ENCODE measurements around the gene LYPLAL1. TPM values are rescaled to one million over a fixed set of nuclear protein-coding genes. Genes with fewer than 3 reads are reported as not detected.
A peak's percentile ranks its signal among the peaks of the same experiment; 100 is the strongest.

The LYPLAL1 gene
- total RNA-seq (2016; rRNA removed; fragmentation: Illumina TruSeq; extraction: Trizol) (29.1 and 31.6 TPM in 2 replicates), polyA plus RNA-seq (2011; rRNA removed) (15.2 and 17.0 TPM in 2 replicates), polyA minus RNA-seq (2011; rRNA and poly(A)+ RNA removed; ENCODE audit: low replicate concordance) (2.5 and 6.1 TPM in 2 replicates), Bru-seq, nascent RNA (percentile 91 among the genes with signal in this experiment), BruChase-seq, experiment 1, labeled RNA remaining after a 6-hour chase (percentile 69 among the genes with signal in this experiment), BruChase-seq, experiment 2, labeled RNA remaining after a 2-hour chase (percentile 89 among the genes with signal in this experiment)
- total RNA-seq (2016; cell fraction: cytosol; rRNA removed; fragmentation: Illumina TruSeq; extraction: Trizol; ENCODE audit: low read depth): 106 and 118 TPM in 2 replicates
- total RNA-seq (2016; cell fraction: insoluble cytoplasmic fraction; rRNA removed; fragmentation: Illumina TruSeq; extraction: Trizol): 34.1 and 38.8 TPM in 2 replicates
- total RNA-seq (2016; cell fraction: membrane; rRNA removed; fragmentation: Illumina TruSeq; extraction: Trizol): 39.0 and 45.7 TPM in 2 replicates
- total RNA-seq (2016; cell fraction: nucleus; rRNA removed; fragmentation: Illumina TruSeq; extraction: Trizol): 29.4 and 33.0 TPM in 2 replicates
- polyA plus RNA-seq (2011; cell fraction: cytosol; rRNA removed): 3.0 and 4.8 TPM in 2 replicates
- 10.8 and 11.8 TPM in 2 replicates for polyA plus RNA-seq (2011; cell fraction: nucleus; rRNA removed)
- polyA plus RNA-seq (2012): 16.4 and 30.2 TPM in 2 replicates
- 3.7 and 3.8 TPM in 2 replicates for polyA plus RNA-seq (2016; cell fraction: cytosol; fragmentation: Illumina TruSeq; extraction: Trizol; ENCODE audit: low read depth)
- polyA plus RNA-seq (2016; cell fraction: insoluble cytoplasmic fraction; fragmentation: Illumina TruSeq; extraction: Trizol; ENCODE audit: low read depth): 29.2 and 32.0 TPM in 2 replicates
- 6.1 and 7.5 TPM in 2 replicates for polyA plus RNA-seq (2016; cell fraction: membrane; fragmentation: Illumina TruSeq; extraction: Trizol; ENCODE audit: low read depth)
- 29.2 and 29.7 TPM in 2 replicates for polyA plus RNA-seq (2016; cell fraction: nucleus; fragmentation: Illumina TruSeq; extraction: Trizol; ENCODE audit: insufficient read depth, low read depth)
- polyA minus RNA-seq (2011; cell fraction: cytosol; rRNA and poly(A)+ RNA removed): 10.2 and 17.9 TPM in 2 replicates
- polyA minus RNA-seq (2011; cell fraction: nucleus; rRNA and poly(A)+ RNA removed): 88.0 and 131 TPM in 2 replicates
- long read RNA-seq, experiment 1, transcript LYPLAL1-202 (5 exons, 1,898 nt): major isoform, 13 of 25 reads
- long read RNA-seq, experiment 1, partial matches to known transcripts: 1 of 25 reads
- long read RNA-seq, experiment 1, other reads (novel, unspliced or antisense): 0 of 25 reads
- long read RNA-seq, experiment 2, transcript LYPLAL1-201 (5 exons, 1,819 nt): minor isoform, 5 of 38 reads
- long read RNA-seq, experiment 2, transcript LYPLAL1-202 (5 exons, 1,898 nt): major isoform, 18 of 38 reads
- long read RNA-seq, experiment 2, partial matches to known transcripts: 1 of 38 reads
- long read RNA-seq, experiment 2, other reads (novel, unspliced or antisense): 8 of 38 reads

GRCh38 chr1:219173758-219174459 lies at the start of gene LYPLAL1:
Gene LYPLAL1, plus strand, starts transcription at chr1:219173878. Its CDS starts 13 bp downstream, at chr1:219173891.
- ATAC-seq (peak; percentile 95), DNase-seq (ENCODE audit: low spot score) (peak; percentile 74), FAIRE-seq (peak; percentile 75)
- H3K9ac ChIP-seq (ENCODE audit: insufficient read depth, low read depth, low read length): peak within 1 kb of the TSS; percentile 90
- H4K20me1 ChIP-seq (ENCODE audit: insufficient read depth, low read length): no peaks in the 10 kb centered on the region
- no TSS peak for BruUV-seq (replicated peaks)
- H3K4me1 ChIP-seq (ENCODE audit: insufficient read depth, low read length): peaks cover 71% of the 10 kb centered on the region
- CTCF ChIA-PET (ENCODE audit: low intra/inter-chr PET ratio, low total read pairs): no interaction called here
- H3K9me3 ChIP-seq (ENCODE audit: low read length): no peaks in the 10 kb centered on the region
- no peaks in the 10 kb centered on the region; a peak in 1 of 5 replicates for H3K27me3 ChIP-seq (ENCODE audit: control insufficient read depth in 1 of 2, insufficient read depth in 2 of 2, low read length in 2 of 2)
- WGBS (ENCODE audit: low lambda C conversion rate): 5% methylated on average over 4 of the region's 48 CpGs
- H3K4me2 ChIP-seq (ENCODE audit: low read depth, low read length): peak within 1 kb of the TSS; percentile 80
- intact Hi-C loops (cut with micrococcal nuclease; ENCODE audit: unreplicated experiment): loop anchor here (10.0 kb wide), 1 partner anchor 141 kb away; no protein-coding TSS in a partner anchor
- peak within 1 kb of the TSS; percentile 79 to 88 (median 84) for H3K4me3 ChIP-seq (replicated peaks in 1 of 3; ENCODE audit: insufficient read depth in 1 of 3, low read depth in 2 of 3, low read length in 3 of 3)
- H3K27ac ChIP-seq (ENCODE audit: extremely low read length, insufficient read depth, low read length): peak within 1 kb of the TSS; percentile 81
- POLR2A ChIA-PET: interaction anchor here (0.8 to 3.8 kb wide), 12 partner anchors 13 to 240 kb away, joined by 3 to 29 read pairs (median 4); no protein-coding TSS in a partner anchor
- in situ Hi-C loops (cut with HindIII; ENCODE audit: extremely low pct_ligation_motif_present, low pct_unique_long_range_greater_than_20kb): loop anchor here (10.0 kb wide), 1 partner anchor 141 kb away; no protein-coding TSS in a partner anchor
- H3K36me3 ChIP-seq (replicated peaks in 1 of 2; ENCODE audit: control insufficient read depth in 1 of 2, insufficient read depth in 2 of 2, low read length in 2 of 2): no peaks in the 10 kb centered on the region; a peak in 2 of 5 replicates
- peaks cover 26% of the 10 kb centered on the region for H3K79me2 ChIP-seq (ENCODE audit: insufficient read depth, low read length)
- H2AFZ ChIP-seq (ENCODE audit: low read length): peak within 1 kb of the TSS; percentile 84
- TF ChIP-seq ZNF879 (CRISPR knock-in tag; IDR thresholded peaks at IDR 0.05): no peak
- TF ChIP-seq SALL2 (CRISPR knock-in tag; IDR thresholded peaks at IDR 0.05): 0 out of 2 replicates have a peak, but pooled peaks have one; percentile 32
- TF ChIP-seq SUZ12 (IDR thresholded peaks at IDR 0.05; ENCODE audit: low read depth, low read length): no peak
- TF ChIP-seq SOX6 (IDR thresholded peaks at IDR 0.05): no peak
- TF ChIP-seq SOX6 (CRISPR knock-in tag; IDR thresholded peaks at IDR 0.05): peak; percentile 56
- no peak for TF ChIP-seq MBNL3 (CRISPR knock-in tag; conservative IDR thresholded peaks at IDR 0.05)
- TF ChIP-seq FOXO1 (CRISPR knock-in tag; IDR thresholded peaks at IDR 0.05): peak; percentile 54
- TF ChIP-seq THRA (CRISPR knock-in tag; IDR thresholded peaks at IDR 0.05; ENCODE audit: borderline replicate concordance): no peak
- peak; percentile 78; the same call in 1 of the 2 replicates for TF ChIP-seq SNAI1 (CRISPR knock-in tag; IDR thresholded peaks at IDR 0.05; ENCODE audit: borderline replicate concordance)
- TF ChIP-seq ZBTB14 (CRISPR knock-in tag; IDR thresholded peaks at IDR 0.05): peak; percentile 100
- TF ChIP-seq ZNF83 (CRISPR knock-in tag; IDR thresholded peaks at IDR 0.05; ENCODE audit: borderline replicate concordance): no peak
- TF ChIP-seq SRY (CRISPR knock-in tag; IDR thresholded peaks at IDR 0.05): peak; percentile 75
- TF ChIP-seq ZNF354B (CRISPR knock-in tag; IDR thresholded peaks at IDR 0.05): no peak
- TF ChIP-seq ZNF441 (CRISPR knock-in tag; IDR thresholded peaks at IDR 0.05; ENCODE audit: borderline replicate concordance): no peak
- TF ChIP-seq MAZ (IDR thresholded peaks at IDR 0.05; ENCODE audit: borderline replicate concordance, low read depth, low read length): no peak
- TF ChIP-seq MAZ (CRISPR knock-in tag; IDR thresholded peaks at IDR 0.05; ENCODE audit: low read depth): no peak
